GM18519 (cell line): Measurements from ENCODE around the gene KLHL35.

ENCODE experiments used
- ATAC-seq: cut with Tn5 transposase; IDR thresholded peaks from one replicate; pipeline ENCODE4 v1.9.1; 2021; ENCODE audit warnings: mild to moderate bottlenecking, moderate library complexity; ENCODE audit not compliant: unreplicated experiment, low FRiP score

The KLHL35 gene

GRCh38 chr11:75432911-75433321 is at the start of gene KLHL35:
Gene KLHL35, minus strand, starts transcription at chr11:75433203. Its CDS starts 2,574 bp downstream, at chr11:75430629.
- ATAC-seq, result no peak

- ATAC-seq, result no peak
Observed at GRCh38 chr11:75481922-75482606, 49.1 kb upstream of the KLHL35 start.

GRCh38 chr11:75481223-75481921 is 48.4 kb upstream of the KLHL35 start:
- no peak for ATAC-seq

- ATAC-seq, result no peak
Observed at GRCh38 chr11:75480185-75481175, 47.5 kb upstream of the KLHL35 start.

GRCh38 chr11:75479597-75480145 is 46.7 kb upstream of the KLHL35 start:
- no peak for ATAC-seq

GRCh38 chr11:75478783-75479596 is 46.0 kb upstream of the KLHL35 start:
- no peak for ATAC-seq

- no peak for ATAC-seq
Observed at GRCh38 chr11:75477614-75477935, 44.6 kb upstream of the KLHL35 start.

GRCh38 chr11:75476739-75477613 is 44.0 kb upstream of the KLHL35 start:
- no peak for ATAC-seq

GRCh38 chr11:75475767-75476650 is 43.0 kb upstream of the KLHL35 start:
- ATAC-seq, result no peak

GRCh38 chr11:75474878-75475766 is 42.1 kb upstream of the KLHL35 start:
- no peak for ATAC-seq

GRCh38 chr11:75474240-75474639 is 41.2 kb upstream of the KLHL35 start:
- ATAC-seq, result no peak

GRCh38 chr11:75473684-75474083 is 40.7 kb upstream of the KLHL35 start:
- no peak for ATAC-seq

GRCh38 chr11:75472081-75472732 is 39.2 kb upstream of the KLHL35 start:
- ATAC-seq, result no peak

GRCh38 chr11:75471176-75471973 is 38.4 kb upstream of the KLHL35 start:
- ATAC-seq, result no peak

GRCh38 chr11:75470476-75471080 is 37.6 kb upstream of the KLHL35 start:
- ATAC-seq, result no peak
